ENCODE results near the gene VWA7. TPM values are rescaled to one million over a fixed set of nuclear protein-coding genes. Genes with fewer than 3 reads are reported as not detected.

Gene VWA7, protein sequence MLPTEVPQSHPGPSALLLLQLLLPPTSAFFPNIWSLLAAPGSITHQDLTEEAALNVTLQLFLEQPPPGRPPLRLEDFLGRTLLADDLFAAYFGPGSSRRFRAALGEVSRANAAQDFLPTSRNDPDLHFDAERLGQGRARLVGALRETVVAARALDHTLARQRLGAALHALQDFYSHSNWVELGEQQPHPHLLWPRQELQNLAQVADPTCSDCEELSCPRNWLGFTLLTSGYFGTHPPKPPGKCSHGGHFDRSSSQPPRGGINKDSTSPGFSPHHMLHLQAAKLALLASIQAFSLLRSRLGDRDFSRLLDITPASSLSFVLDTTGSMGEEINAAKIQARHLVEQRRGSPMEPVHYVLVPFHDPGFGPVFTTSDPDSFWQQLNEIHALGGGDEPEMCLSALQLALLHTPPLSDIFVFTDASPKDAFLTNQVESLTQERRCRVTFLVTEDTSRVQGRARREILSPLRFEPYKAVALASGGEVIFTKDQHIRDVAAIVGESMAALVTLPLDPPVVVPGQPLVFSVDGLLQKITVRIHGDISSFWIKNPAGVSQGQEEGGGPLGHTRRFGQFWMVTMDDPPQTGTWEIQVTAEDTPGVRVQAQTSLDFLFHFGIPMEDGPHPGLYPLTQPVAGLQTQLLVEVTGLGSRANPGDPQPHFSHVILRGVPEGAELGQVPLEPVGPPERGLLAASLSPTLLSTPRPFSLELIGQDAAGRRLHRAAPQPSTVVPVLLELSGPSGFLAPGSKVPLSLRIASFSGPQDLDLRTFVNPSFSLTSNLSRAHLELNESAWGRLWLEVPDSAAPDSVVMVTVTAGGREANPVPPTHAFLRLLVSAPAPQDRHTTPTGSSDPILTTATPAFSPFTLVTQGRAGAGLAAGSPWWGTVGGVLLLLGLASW
- total RNA-seq (2022; extraction: Qiagen RNA extraction; ENCODE audit: low read depth), result 1.2 to 2.0 TPM (median 1.7 TPM) in 5 replicates

GRCh38 chr6:31776989-31777666 lies at the start of gene VWA7:
Gene VWA7 (minus strand): TSS chr6:31777328. CDS start chr6:31776779, 549 bp downstream.

GRCh38 chr6:31815025-31815838 lies 38.1 kb upstream of the VWA7 start, which contains the start of the genes HSPA1A and HSPA1L:
Gene HSPA1A (plus strand): TSS chr6:31815543. CDS start chr6:31815757, 214 bp downstream.
Gene HSPA1L (minus strand): TSS chr6:31815283. CDS start chr6:31811972, 3,311 bp downstream.

GRCh38 chr6:31806470-31807272 lies 29.5 kb upstream of the VWA7 start, which contains the start of gene LSM2:
Gene LSM2 (minus strand): TSS chr6:31806966. CDS start chr6:31806757, 209 bp downstream.

DNA sequence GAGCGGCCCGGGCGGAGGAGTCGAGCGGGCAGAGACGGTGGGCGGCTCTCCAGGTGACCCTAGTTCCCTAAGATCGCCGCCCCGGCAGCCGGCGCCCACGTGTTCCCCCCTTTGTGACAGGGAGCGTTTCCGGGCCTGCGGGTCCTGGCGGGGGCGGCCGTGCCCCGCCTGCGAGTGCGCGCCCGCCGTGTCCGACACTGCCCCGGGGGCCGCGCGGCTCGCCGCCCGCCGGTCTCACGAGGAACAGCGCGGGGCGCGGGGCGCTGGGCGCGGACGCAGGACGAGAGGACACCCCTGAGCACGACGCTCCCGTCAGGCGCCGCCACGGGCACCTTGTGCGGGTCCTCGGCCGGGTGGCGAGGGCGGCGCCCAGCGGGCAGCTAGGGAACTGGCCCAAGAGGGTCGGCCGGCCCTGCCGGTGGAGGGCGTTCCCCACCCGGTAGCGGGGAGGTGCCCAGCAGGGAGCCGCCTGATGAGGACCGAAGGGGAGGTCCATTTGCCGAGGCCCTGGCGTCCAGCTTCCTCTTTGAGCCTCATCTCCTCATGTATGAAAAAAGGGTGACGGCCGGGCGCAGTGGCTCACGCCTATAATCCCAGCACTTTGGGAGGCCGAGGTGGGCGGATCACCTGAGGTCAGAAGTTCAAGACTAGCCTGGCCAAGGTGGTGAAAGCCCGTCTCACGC lies 18.6 kb upstream of the VWA7 start, which contains the start of gene VARS1:
VARS1 (minus strand) TSS at position 137 of the 683 bp plus-strand sequence. CDS start 535 bp downstream, outside the sequence.

DNA sequence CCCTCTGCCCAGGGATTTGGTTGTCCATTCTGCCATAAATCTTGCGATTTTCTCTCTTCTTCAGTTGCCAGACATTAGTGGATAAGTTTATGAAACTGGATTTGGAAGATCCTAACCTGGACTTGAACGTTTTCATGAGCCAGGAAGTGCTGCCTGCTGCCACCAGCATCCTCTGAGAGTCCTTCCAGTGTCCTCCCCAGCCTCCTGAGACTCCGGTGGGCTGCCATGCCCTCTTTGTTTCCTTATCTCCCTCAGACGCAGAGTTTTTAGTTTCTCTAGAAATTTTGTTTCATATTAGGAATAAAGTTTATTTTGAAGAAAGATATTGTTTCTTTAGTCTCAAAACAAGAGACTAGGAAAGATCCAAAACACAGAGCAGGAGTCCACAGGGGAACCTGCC lies 14.8 kb downstream of the VWA7 start, which contains the start of gene SAPCD1:
SAPCD1 (plus strand) TSS at position 301 of the 400 bp plus-strand sequence. CDS start 399 bp downstream, outside the sequence.

GRCh38 chr6:31739639-31740396 lies 37.3 kb downstream of the VWA7 start, which contains the start of gene MSH5:
Gene MSH5 (plus strand): TSS chr6:31740005. CDS start chr6:31740467, 462 bp downstream.

DNA sequence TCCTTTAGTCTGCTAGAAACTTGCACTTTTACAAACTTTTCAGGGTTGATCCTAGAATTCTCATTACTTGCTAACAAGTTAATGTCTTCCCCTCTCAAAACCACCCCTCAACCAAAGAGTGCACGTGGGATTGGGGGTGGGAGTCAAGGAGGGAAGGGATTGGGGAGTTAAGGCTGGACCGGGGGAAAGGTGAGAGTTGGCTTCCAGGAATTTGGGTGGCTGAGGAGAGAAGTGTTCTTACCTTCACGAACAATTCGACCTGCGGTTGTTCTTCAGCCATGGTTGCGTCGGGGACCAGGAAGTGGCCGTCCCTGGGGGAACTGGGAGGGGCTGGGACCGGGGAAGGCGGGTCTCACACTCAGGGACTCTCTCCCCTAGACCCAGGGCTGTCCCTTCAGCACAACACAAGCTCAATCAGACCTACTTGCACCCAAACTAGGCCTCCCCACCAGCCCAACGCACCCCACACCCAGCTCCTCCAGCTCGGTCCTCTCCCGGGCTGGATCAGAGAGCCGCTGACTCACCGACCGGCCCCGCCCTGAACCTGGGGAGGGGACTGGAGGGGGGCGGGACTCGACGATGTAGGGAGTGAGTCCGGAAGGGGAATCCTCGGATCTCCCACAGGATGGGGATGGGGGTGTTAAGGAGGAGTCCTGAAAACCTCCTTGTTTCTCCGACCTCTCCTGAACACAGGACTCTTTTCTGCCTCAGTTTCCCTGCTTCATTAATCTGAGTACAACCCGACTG lies 40.9 kb downstream of the VWA7 start, which contains the start of gene CLIC1:
CLIC1 (minus strand) TSS at position 510 of the 747 bp plus-strand sequence; CDS start at position 280, 230 bp downstream.

DNA sequence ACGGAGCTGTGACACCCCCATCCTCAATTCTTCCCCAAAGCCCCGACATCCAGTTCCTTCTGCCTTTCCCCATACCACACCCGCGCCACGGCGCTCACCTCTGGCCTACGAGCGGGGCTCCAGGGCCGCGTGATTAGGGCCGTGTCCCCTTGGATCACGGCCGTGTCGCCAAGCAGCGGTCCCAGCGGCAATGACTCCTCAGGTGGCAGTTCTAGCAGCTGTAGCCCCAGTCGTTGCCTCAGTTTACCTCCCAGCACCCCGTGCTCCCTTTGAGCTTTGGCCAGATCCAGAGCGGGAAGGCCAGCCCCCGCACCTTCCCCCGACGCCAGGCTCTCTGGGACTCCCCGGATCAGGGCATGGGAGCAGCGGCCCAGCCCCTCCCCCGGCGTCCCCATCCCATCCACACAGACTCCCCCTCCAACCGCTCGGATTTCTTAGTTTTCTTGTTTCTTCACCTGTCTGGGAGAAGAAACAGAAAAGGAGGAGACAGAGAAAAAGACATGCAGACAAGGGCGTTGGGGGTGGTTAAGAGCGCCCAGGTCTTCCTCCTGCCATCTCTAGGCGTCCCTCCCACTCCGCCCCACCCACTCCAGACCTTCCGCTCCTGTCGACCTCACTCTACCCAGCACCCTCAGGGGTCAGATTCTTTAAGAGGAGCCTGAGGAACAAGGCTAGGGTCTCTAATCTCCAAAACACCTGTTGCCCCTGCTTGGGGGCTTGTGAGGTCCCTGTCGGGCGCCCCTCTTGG lies 48.2 kb downstream of the VWA7 start, which contains the start of gene DDAH2:
DDAH2 (minus strand) TSS at position 533 of the 748 bp plus-strand sequence; CDS start at position 395, 138 bp downstream.

GRCh38 chr6:31723245-31723979 lies 53.7 kb downstream of the VWA7 start, which contains the start of gene MPIG6B:
Gene MPIG6B (plus strand): TSS chr6:31723373. CDS start chr6:31723384, 11 bp downstream.

GRCh38 chr6:31721351-31722020 lies 55.6 kb downstream of the VWA7 start, which contains the start of gene LY6G6C:
Gene LY6G6C (minus strand): TSS chr6:31721746. CDS start chr6:31721679, 67 bp downstream.

Other genes starting within 250 kb of the VWA7 start
- gene MCCD1, start 248.4 kb downstream of the VWA7 start, total RNA-seq (2022; extraction: Qiagen RNA extraction; ENCODE audit: low read depth), result not detected in 5 replicates
- gene DDX39B, start 235.3 kb downstream of the VWA7 start, total RNA-seq (2022; extraction: Qiagen RNA extraction; ENCODE audit: low read depth), result 340 to 430 TPM (median 406 TPM) in 5 replicates
- gene ATP6V1G2, start 230.7 kb downstream of the VWA7 start, total RNA-seq (2022; extraction: Qiagen RNA extraction; ENCODE audit: low read depth), result 0.48 to 0.86 TPM (median 0.65 TPM) in 5 replicates
- 9.3 to 11.8 TPM (median 11.3 TPM) in 5 replicates for gene NFKBIL1, start 229.7 kb downstream of the VWA7 start, total RNA-seq (2022; extraction: Qiagen RNA extraction; ENCODE audit: low read depth)
- 0.10 TPM in 1 of 5 replicates, not detected in the others for gene LTA, start 205.0 kb downstream of the VWA7 start, total RNA-seq (2022; extraction: Qiagen RNA extraction; ENCODE audit: low read depth)
- gene TNF, start 201.8 kb downstream of the VWA7 start, total RNA-seq (2022; extraction: Qiagen RNA extraction; ENCODE audit: low read depth), result 0.10 to 0.19 TPM in 2 of 5 replicates, not detected in the others
- gene LTB, start 194.9 kb downstream of the VWA7 start, total RNA-seq (2022; extraction: Qiagen RNA extraction; ENCODE audit: low read depth), result 0.25 to 0.57 TPM (median 0.49 TPM) in 4 of 5 replicates, not detected in the other
- 0.28 to 1.3 TPM in 2 of 5 replicates, not detected in the others for gene LST1, start 191.1 kb downstream of the VWA7 start, total RNA-seq (2022; extraction: Qiagen RNA extraction; ENCODE audit: low read depth)
- not detected in 5 replicates for gene NCR3, start 184.3 kb downstream of the VWA7 start, total RNA-seq (2022; extraction: Qiagen RNA extraction; ENCODE audit: low read depth)
- gene AIF1, start 162.1 kb downstream of the VWA7 start, total RNA-seq (2022; extraction: Qiagen RNA extraction; ENCODE audit: low read depth), result not detected in 5 replicates
- 64.9 to 89.6 TPM (median 85.2 TPM) in 5 replicates for gene PRRC2A, start 156.6 kb downstream of the VWA7 start, total RNA-seq (2022; extraction: Qiagen RNA extraction; ENCODE audit: low read depth)
- gene BAG6, start 124.7 kb downstream of the VWA7 start, total RNA-seq (2022; extraction: Qiagen RNA extraction; ENCODE audit: low read depth), result 107 to 155 TPM (median 142 TPM) in 5 replicates
- 2.8 to 3.3 TPM (median 2.9 TPM) in 5 replicates for gene APOM, start 121.4 kb downstream of the VWA7 start, total RNA-seq (2022; extraction: Qiagen RNA extraction; ENCODE audit: low read depth)
- 10.4 to 12.9 TPM (median 12.5 TPM) in 5 replicates for gene C6orf47, start 116.5 kb downstream of the VWA7 start, total RNA-seq (2022; extraction: Qiagen RNA extraction; ENCODE audit: low read depth)
- gene GPANK1, start 112.3 kb downstream of the VWA7 start, total RNA-seq (2022; extraction: Qiagen RNA extraction; ENCODE audit: low read depth), result 10.0 to 13.7 TPM (median 13.3 TPM) in 5 replicates
- 168 to 197 TPM (median 178 TPM) in 5 replicates for gene CSNK2B, start 111.2 kb downstream of the VWA7 start, total RNA-seq (2022; extraction: Qiagen RNA extraction; ENCODE audit: low read depth)
- 3.7 to 6.0 TPM (median 4.3 TPM) in 5 replicates for gene LY6G5B, start 107.4 kb downstream of the VWA7 start, total RNA-seq (2022; extraction: Qiagen RNA extraction; ENCODE audit: low read depth)
- 0.77 to 1.9 TPM (median 1.2 TPM) in 5 replicates for gene LY6G5C, start 96.3 kb downstream of the VWA7 start, total RNA-seq (2022; extraction: Qiagen RNA extraction; ENCODE audit: low read depth)
- gene ABHD16A, start 74.0 kb downstream of the VWA7 start, total RNA-seq (2022; extraction: Qiagen RNA extraction; ENCODE audit: low read depth), result 14.1 to 20.1 TPM (median 18.3 TPM) in 5 replicates
- not detected in 5 replicates for gene LY6G6F, start 70.5 kb downstream of the VWA7 start, total RNA-seq (2022; extraction: Qiagen RNA extraction; ENCODE audit: low read depth)
- gene LY6G6D, start 62.0 kb downstream of the VWA7 start, total RNA-seq (2022; extraction: Qiagen RNA extraction; ENCODE audit: low read depth), result not detected in 5 replicates
- 0.20 TPM in 1 of 5 replicates, not detected in the others for gene LY6G6C, start 55.6 kb downstream of the VWA7 start, total RNA-seq (2022; extraction: Qiagen RNA extraction; ENCODE audit: low read depth)
- gene MPIG6B, start 54.0 kb downstream of the VWA7 start, total RNA-seq (2022; extraction: Qiagen RNA extraction; ENCODE audit: low read depth), result not detected in 5 replicates
- 26.5 to 32.4 TPM (median 29.4 TPM) in 5 replicates for gene DDAH2, start 48.0 kb downstream of the VWA7 start, total RNA-seq (2022; extraction: Qiagen RNA extraction; ENCODE audit: low read depth)
- gene CLIC1, start 40.8 kb downstream of the VWA7 start, total RNA-seq (2022; extraction: Qiagen RNA extraction; ENCODE audit: low read depth), result 476 to 542 TPM (median 495 TPM) in 5 replicates
- 10.2 to 14.3 TPM (median 13.0 TPM) in 5 replicates for gene MSH5, start 37.3 kb downstream of the VWA7 start, total RNA-seq (2022; extraction: Qiagen RNA extraction; ENCODE audit: low read depth)
- 2.0 to 4.2 TPM (median 3.7 TPM) in 5 replicates for gene SAPCD1, start 14.7 kb downstream of the VWA7 start, total RNA-seq (2022; extraction: Qiagen RNA extraction; ENCODE audit: low read depth)
- 50.9 to 59.8 TPM (median 55.8 TPM) in 5 replicates for gene VARS1, start 18.4 kb upstream of the VWA7 start, total RNA-seq (2022; extraction: Qiagen RNA extraction; ENCODE audit: low read depth)
- gene LSM2, start 29.6 kb upstream of the VWA7 start, total RNA-seq (2022; extraction: Qiagen RNA extraction; ENCODE audit: low read depth), result 54.4 to 77.8 TPM (median 60.7 TPM) in 5 replicates
- gene HSPA1L, start 38.0 kb upstream of the VWA7 start, total RNA-seq (2022; extraction: Qiagen RNA extraction; ENCODE audit: low read depth), result 1.2 to 1.5 TPM (median 1.2 TPM) in 5 replicates
- 157 to 340 TPM (median 232 TPM) in 5 replicates for gene HSPA1A, start 38.2 kb upstream of the VWA7 start, total RNA-seq (2022; extraction: Qiagen RNA extraction; ENCODE audit: low read depth)
- 120 to 260 TPM (median 177 TPM) in 5 replicates for gene HSPA1B, start 50.4 kb upstream of the VWA7 start, total RNA-seq (2022; extraction: Qiagen RNA extraction; ENCODE audit: low read depth)
- gene NEU1, start 85.5 kb upstream of the VWA7 start, total RNA-seq (2022; extraction: Qiagen RNA extraction; ENCODE audit: low read depth), result 21.7 to 35.4 TPM (median 28.7 TPM) in 5 replicates
- 0.07 to 0.30 TPM in 2 of 5 replicates, not detected in the others for gene SLC44A4, start 101.7 kb upstream of the VWA7 start, total RNA-seq (2022; extraction: Qiagen RNA extraction; ENCODE audit: low read depth)
- 22.5 to 32.0 TPM (median 30.5 TPM) in 5 replicates for gene EHMT2, start 120.4 kb upstream of the VWA7 start, total RNA-seq (2022; extraction: Qiagen RNA extraction; ENCODE audit: low read depth)
- gene ZBTB12, start 124.8 kb upstream of the VWA7 start, total RNA-seq (2022; extraction: Qiagen RNA extraction; ENCODE audit: low read depth), result 3.1 to 4.9 TPM (median 4.2 TPM) in 5 replicates
- 0.15 to 0.45 TPM (median 0.35 TPM) in 5 replicates for gene C2, start 150.4 kb upstream of the VWA7 start, total RNA-seq (2022; extraction: Qiagen RNA extraction; ENCODE audit: low read depth)
- 2.0 to 3.3 TPM (median 2.9 TPM) in 5 replicates for gene CFB, start 168.8 kb upstream of the VWA7 start, total RNA-seq (2022; extraction: Qiagen RNA extraction; ENCODE audit: low read depth)
- gene NELFE, start 181.6 kb upstream of the VWA7 start, total RNA-seq (2022; extraction: Qiagen RNA extraction; ENCODE audit: low read depth), result 75.3 to 97.3 TPM (median 88.3 TPM) in 5 replicates
- 19.8 to 25.9 TPM (median 24.7 TPM) in 5 replicates for gene SKIC2, start 181.8 kb upstream of the VWA7 start, total RNA-seq (2022; extraction: Qiagen RNA extraction; ENCODE audit: low read depth)
- 11.0 to 14.3 TPM (median 11.9 TPM) in 5 replicates for gene DXO, start 194.8 kb upstream of the VWA7 start, total RNA-seq (2022; extraction: Qiagen RNA extraction; ENCODE audit: low read depth)
- gene C4A, start 204.7 kb upstream of the VWA7 start, total RNA-seq (2022; extraction: Qiagen RNA extraction; ENCODE audit: low read depth), result 0.50 to 1.7 TPM (median 0.99 TPM) in 5 replicates
- gene C4B, start 237.5 kb upstream of the VWA7 start, total RNA-seq (2022; extraction: Qiagen RNA extraction; ENCODE audit: low read depth), result 0.34 to 1.5 TPM (median 0.57 TPM) in 5 replicates

Measured in A549 treated with RU486 at 1 μM for 4 hours (cell line).